CD4-positive, alpha-beta T cell (primary cell): Measurements from ENCODE around the gene CCBE1. TPM values are rescaled to one million over a fixed set of nuclear protein-coding genes. Genes with fewer than 3 reads are reported as not detected.

Experiments
- ATAC-seq: fragments of 200-7000 bp; cut with Tn5 transposase; one replicate; pipeline ENCODE4 v1.10.0; 2022; ENCODE audit warnings: mild to moderate bottlenecking; ENCODE audit not compliant: poor library complexity
- CTCF ChIA-PET: fragments of 350-600 bp; sonication (Branson Sonifier 250); formaldehyde crosslinking; loops from one replicate; lab custom pipeline; 2021; ENCODE audit warnings: antibody characterized with exemption, inconsistent platforms; lab: Charles Lee
- POLR2A ChIA-PET: fragments of 350-600 bp; sonication (Branson Sonifier 250); formaldehyde crosslinking; loops from one replicate; lab custom pipeline; 2021; ENCODE audit warnings: antibody characterized with exemption, inconsistent platforms; lab: Charles Lee
- DNase-seq, 14 experiments: peaks; one replicate each; pipeline ENCODE4 v3.0.0-alpha.2; 2013 to 2020; ENCODE audit warnings: mixed read lengths in 2 of 14
- H3K27ac ChIP-seq, 2 donors: one replicate each; pipeline versions ENCODE4 v1.5.1 to v1.7.0; 2013; ENCODE audit warnings: low read length in 2 of 2, low read depth in 1 of 2, mild to moderate bottlenecking in 1 of 2
- H3K27me3 ChIP-seq, 2 experiments: 1 replicate in 1 of 2; 2 replicates in 1 of 2; pipeline versions ENCODE4 v1.6.1 to v1.7.0; 2013; ENCODE audit warnings: low read length in 2 of 2, control low read depth in 1 of 2, mild to moderate bottlenecking in 1 of 2, moderate library complexity in 1 of 2; ENCODE audit not compliant: insufficient read depth in 2 of 2, control insufficient read depth in 1 of 2
- H3K36me3 ChIP-seq: one replicate; pipeline ENCODE4 v1.6.1; 2013; ENCODE audit warnings: low read length, control low read depth; ENCODE audit not compliant: insufficient read depth
- H3K4me1 ChIP-seq: one replicate; pipeline ENCODE4 v1.6.1; 2013; ENCODE audit warnings: low read length, control low read depth; ENCODE audit not compliant: insufficient read depth
- H3K4me3 ChIP-seq: one replicate; pipeline ENCODE4 v1.5.1; 2013; ENCODE audit warnings: mild to moderate bottlenecking, low read length, moderate library complexity
- H3K9me3 ChIP-seq, 2 experiments: 1 replicate in 1 of 2; 2 replicates in 1 of 2; pipeline versions ENCODE4 v1.6.1 to v1.7.0; 2013; ENCODE audit warnings: low read length in 2 of 2, mild to moderate bottlenecking in 2 of 2, control low read depth in 1 of 2, moderate library complexity in 1 of 2; ENCODE audit not compliant: control insufficient read depth in 1 of 2, insufficient read depth in 1 of 2
- H3K27ac Mint-ChIP-seq: one replicate; pipeline ENCODE4 v1.8.0; 2020; ENCODE audit warnings: mixed read lengths
- H3K27me3 Mint-ChIP-seq: one replicate; pipeline ENCODE4 v1.8.0; 2021; ENCODE audit warnings: mixed read lengths
- H3K36me3 Mint-ChIP-seq: one replicate; pipeline ENCODE4 v1.8.0; 2021; ENCODE audit warnings: low read depth, mixed read lengths
- H3K4me1 Mint-ChIP-seq: one replicate; pipeline ENCODE4 v1.8.0; 2021; ENCODE audit warnings: low read depth, mixed read lengths
- H3K4me3 Mint-ChIP-seq: one replicate; pipeline ENCODE4 v1.8.0; 2020; ENCODE audit warnings: mild to moderate bottlenecking, mixed read lengths
- H3K9me3 Mint-ChIP-seq: one replicate; pipeline ENCODE4 v1.8.0; 2020; ENCODE audit warnings: mixed read lengths
- CTCF ChIP-seq: fragments of 200-600 bp; IDR thresholded peaks from one replicate; pipeline ENCODE4 v1.8.0; 2022; ENCODE audit warnings: antibody characterized with exemption, mild to moderate bottlenecking
- intact Hi-C, 2 experiments: fragments of 100-400 bp; cut with DNase I in 1 of 2; cut with micrococcal nuclease in 1 of 2; formaldehyde crosslinking; loops; one replicate each; pipeline versions ENCODE4 v1.15.1 to v1.9.0; 2023 to 2025; cut with DNase I, micrococcal nuclease
- total RNA-seq, 174 experiments: library from RNA in 2 of 174; stranded (reverse) in 2 of 174; gene quantifications; one replicate each; pipeline ENCODE4 v1.2.3 and lab custom pipeline; 2021 to 2026

The CCBE1 gene
- total RNA-seq, 2 experiments from 2014 or later: not detected

GRCh38 chr18:59501920-59502273 is 195.3 kb downstream of the CCBE1 start:
- TF ChIP-seq CTCF: no peak
- Histone ChIP-seq H3K9me3 (no peaks in the 10 kb centered on the region), H3K4me1 (no peaks in the 10 kb centered on the region), H3K27me3 (peaks cover 0 to 2% of the 10 kb centered on the region in 2 experiments), H3K27ac (no peak overlapping the region), H3K4me3 (no peak overlapping the region), H3K36me3 (no peaks in the 10 kb centered on the region)
- Mint-ChIP-seq H3K4me1 (no peaks in the 10 kb centered on the region), H3K36me3 (no peaks in the 10 kb centered on the region), H3K27ac (no peak overlapping the region), H3K27me3 (peaks cover 6% of the 10 kb centered on the region), H3K9me3 (no peaks in the 10 kb centered on the region), H3K4me3 (no peak overlapping the region)
- ATAC-seq (no peak), DNase-seq (no peak)
- POLR2A ChIA-PET: no interaction called here
- CTCF ChIA-PET: no interaction called here
- intact Hi-C loops: no loop called here

DNA sequence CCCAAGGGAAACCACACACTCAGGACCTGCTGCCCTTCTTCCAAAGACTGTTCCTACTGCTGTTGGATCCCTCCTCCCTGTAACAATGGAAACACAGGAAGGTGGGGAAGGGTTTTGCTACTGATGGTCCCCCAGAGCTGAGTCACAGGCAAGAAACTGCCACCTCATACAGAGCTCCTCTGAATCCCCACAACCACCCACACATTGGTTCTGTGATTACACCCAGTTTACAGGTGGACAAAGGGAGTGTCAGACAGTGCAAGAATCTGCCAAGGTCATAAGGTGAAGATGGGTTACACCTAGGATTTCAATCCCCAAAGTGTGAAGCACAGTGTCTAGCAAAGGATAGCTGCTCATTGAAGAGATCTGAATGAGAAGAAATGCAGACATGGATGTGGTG is 196.5 kb downstream of the CCBE1 start:
- Histone ChIP-seq H3K27me3 (peaks cover 0 to 2% of the 10 kb centered on the region in 2 experiments), H3K27ac (no peak overlapping the region), H3K9me3 (no peaks in the 10 kb centered on the region), H3K36me3 (no peaks in the 10 kb centered on the region), H3K4me3 (no peak overlapping the region), H3K4me1 (no peaks in the 10 kb centered on the region)
- intact Hi-C loops: no loop called here
- TF ChIP-seq CTCF: no peak
- Mint-ChIP-seq H3K27me3 (peaks cover 6% of the 10 kb centered on the region), H3K4me1 (no peaks in the 10 kb centered on the region), H3K27ac (no peak overlapping the region), H3K9me3 (no peaks in the 10 kb centered on the region), H3K36me3 (no peaks in the 10 kb centered on the region), H3K4me3 (no peak overlapping the region)
- ChIA-PET POLR2A (no interaction called here), CTCF (no interaction called here)
- no peak for ATAC-seq
- DNase-seq: no peak

- intact Hi-C loops: no loop called here
- no peak overlapping the region for H3K27ac ChIP-seq
- H3K27me3 ChIP-seq: no peaks in the 10 kb centered on the region
- CTCF ChIA-PET: no interaction called here
- TF ChIP-seq CTCF: no peak
- Mint-ChIP-seq H3K27ac (no peak overlapping the region), H3K9me3 (no peaks in the 10 kb centered on the region), H3K36me3 (no peaks in the 10 kb centered on the region), H3K4me1 (no peaks in the 10 kb centered on the region), H3K4me3 (no peak overlapping the region), H3K27me3 (peaks cover 6% of the 10 kb centered on the region)
- no peaks in the 10 kb centered on the region for H3K9me3 ChIP-seq
- no peak overlapping the region for H3K4me3 ChIP-seq
- POLR2A ChIA-PET: no interaction called here
- DNase-seq (no peak), ATAC-seq (no peak)
- H3K36me3 ChIP-seq: no peaks in the 10 kb centered on the region
- no peaks in the 10 kb centered on the region for H3K4me1 ChIP-seq
Measured at GRCh38 chr18:59498506-59499086, 198.6 kb downstream of the CCBE1 start.
